HG02759 (cell line): ENCODE data around the gene SYT1.
"Not testable (repeated sequence)": the region's sequence is repeated elsewhere in the genome, so short reads cannot be mapped to it uniquely, and the experiment has no call there.

Source experiments
- ATAC-seq: cut with Tn5 transposase; IDR thresholded peaks from one replicate; pipeline ENCODE4 v1.9.1; 2021; ENCODE audit warnings: mild to moderate bottlenecking, moderate library complexity; ENCODE audit not compliant: unreplicated experiment

The SYT1 gene

GRCh38 chr12:78864403-78864869 is at the start of gene SYT1:
TSS of gene SYT1 (plus strand) at chr12:78864774.
- ATAC-seq, result peak; percentile 42

GRCh38 chr12:78818487-78818886 is 46.1 kb upstream of the SYT1 start:
- no peak for ATAC-seq

GRCh38 chr12:78820946-78821345 is 43.6 kb upstream of the SYT1 start:
- no peak for ATAC-seq

GRCh38 chr12:78824918-78825317 is 39.7 kb upstream of the SYT1 start:
- no peak for ATAC-seq

GRCh38 chr12:78829690-78830089 is 34.9 kb upstream of the SYT1 start:
- no peak for ATAC-seq

GRCh38 chr12:78835493-78835892 is 29.1 kb upstream of the SYT1 start:
- ATAC-seq, result no peak

GRCh38 chr12:78840518-78841019 is 24.0 kb upstream of the SYT1 start:
- not testable (repeated sequence) for ATAC-seq

GRCh38 chr12:78853231-78853630 is 11.3 kb upstream of the SYT1 start:
- ATAC-seq, result no peak

- ATAC-seq, result peak; percentile 55
Measured at GRCh38 chr12:78863482-78864402, 832 bp upstream of the SYT1 start.

GRCh38 chr12:78864870-78865463 is 393 bp downstream of the SYT1 start:
- ATAC-seq, result peak; percentile 26

- ATAC-seq, result no peak
Measured at GRCh38 chr12:78865516-78865915, 942 bp downstream of the SYT1 start.

GRCh38 chr12:78866518-78866917 is 1.9 kb downstream of the SYT1 start:
- ATAC-seq, result no peak

GRCh38 chr12:78870539-78870938 is 6.0 kb downstream of the SYT1 start:
- ATAC-seq, result no peak

GRCh38 chr12:78871566-78871965 is 7.0 kb downstream of the SYT1 start:
- no peak for ATAC-seq

- ATAC-seq, result no peak
Measured at GRCh38 chr12:78878459-78878858, 13.9 kb downstream of the SYT1 start.

- ATAC-seq, result no peak
Measured at GRCh38 chr12:78878866-78879265, 14.3 kb downstream of the SYT1 start.

GRCh38 chr12:78880078-78880477 is 15.5 kb downstream of the SYT1 start:
- ATAC-seq, result no peak

- ATAC-seq, result no peak
Measured at GRCh38 chr12:78881685-78882084, 17.1 kb downstream of the SYT1 start.

GRCh38 chr12:78885466-78885865 is 20.9 kb downstream of the SYT1 start:
- no peak for ATAC-seq

GRCh38 chr12:78886719-78887407 is 22.3 kb downstream of the SYT1 start:
- ATAC-seq, result no peak

- ATAC-seq, result no peak
Measured at GRCh38 chr12:78887444-78887843, 22.9 kb downstream of the SYT1 start.
